KBM-7 (cell line): ENCODE measurements around the gene ISOC2.
A peak's percentile ranks its signal among the peaks of the same experiment; 100 is the strongest.

Experiments
- DNase-seq: peaks from one replicate; pipeline ENCODE4 v3.0.0-alpha.2; 2015
- in situ Hi-C: fragments of 300-500 bp; cut with MboI; formaldehyde crosslinking; loops from 2 replicates; pipeline ENCODE4 v1.14.3; 2020; ENCODE audit warnings: low sequenced_read_pairs, low pct_unique_long_range_greater_than_20kb, mixed read lengths

Gene ISOC2

DNA sequence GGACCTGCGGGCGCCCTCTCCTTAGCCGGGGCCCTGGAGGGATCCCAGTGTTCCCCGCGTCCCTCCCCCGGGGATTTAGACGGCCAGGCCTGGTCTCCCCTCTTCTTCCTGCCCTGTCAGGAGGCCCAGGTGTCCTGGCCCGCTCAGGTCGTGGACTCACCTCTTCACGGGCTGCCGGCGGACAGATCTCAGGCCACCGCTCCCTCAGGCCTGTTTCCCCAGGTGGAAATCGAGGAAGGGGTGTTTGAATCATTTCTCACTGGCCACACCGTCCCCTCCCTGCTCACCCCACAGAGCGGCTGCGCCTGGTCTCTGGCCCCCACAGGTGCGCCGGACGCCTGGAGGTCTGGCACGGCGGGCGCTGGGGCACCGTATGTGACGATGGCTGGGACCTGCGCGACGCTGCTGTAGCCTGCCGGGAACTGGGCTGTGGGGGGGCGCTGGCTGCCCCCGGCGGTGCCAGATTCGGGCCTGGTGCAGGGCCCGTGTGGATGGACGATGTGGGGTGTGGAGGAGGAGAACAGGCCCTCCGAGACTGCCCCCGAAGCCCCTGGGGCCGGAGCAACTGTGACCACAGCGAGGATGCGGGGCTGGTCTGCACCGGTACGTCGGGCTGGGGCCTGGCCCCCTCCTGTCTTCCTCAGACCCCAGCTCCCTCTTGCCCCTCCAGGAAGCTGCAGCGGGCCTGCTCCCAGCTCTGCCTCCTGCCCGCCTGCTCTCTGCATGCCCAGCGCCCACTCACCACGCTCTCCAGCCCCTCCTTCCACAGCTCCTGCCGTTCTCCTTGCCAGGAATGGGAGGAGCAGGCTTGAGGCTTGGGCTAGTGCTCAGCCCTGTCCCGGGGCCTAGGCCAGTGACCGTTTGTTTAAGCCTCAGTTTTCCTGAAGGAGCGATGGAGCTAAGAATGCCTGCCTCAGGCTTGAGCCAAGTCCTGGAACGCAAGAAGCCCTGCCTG, 29.3 kb upstream of the ISOC2 start:
- in situ Hi-C loops: no loop called here

DNA sequence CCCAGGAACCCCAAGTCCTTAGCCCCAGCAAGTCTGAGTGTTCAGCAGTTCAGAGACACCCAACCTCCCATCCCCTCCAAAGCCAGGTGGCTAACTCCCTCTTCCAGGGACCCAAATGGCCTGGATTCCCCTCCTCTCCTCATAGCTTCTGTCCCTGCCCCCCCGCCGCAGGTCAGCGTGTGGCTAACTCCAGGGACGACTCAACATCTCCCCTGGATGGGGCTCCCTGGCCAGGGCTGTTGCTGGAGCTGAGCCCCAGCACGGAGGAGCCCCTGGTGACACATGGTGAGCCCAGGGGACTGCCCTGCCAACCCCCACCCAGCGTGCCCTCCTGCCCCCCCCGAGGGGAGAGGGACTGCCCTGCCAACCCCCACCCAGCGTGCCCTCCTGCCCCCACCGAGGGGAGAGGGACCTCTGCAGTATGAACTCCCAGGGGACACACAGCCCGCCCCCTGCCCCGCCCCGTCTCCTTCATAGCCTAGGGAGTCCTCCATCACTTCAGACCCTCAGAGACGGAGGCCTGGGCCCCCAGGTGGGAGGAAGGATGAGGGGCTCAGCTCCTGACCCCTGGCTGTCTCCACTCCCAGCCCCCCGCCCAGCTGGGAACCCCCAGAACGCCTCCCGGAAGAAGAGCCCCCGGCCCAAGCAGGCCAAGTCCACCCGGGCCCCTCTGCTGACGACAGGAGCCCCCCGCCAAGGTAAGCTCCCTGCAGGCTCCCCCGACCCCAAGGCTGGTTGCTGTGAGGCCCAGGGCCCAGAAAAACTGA, 28.5 kb upstream of the ISOC2 start:
- in situ Hi-C loops: no loop called here
- DNase-seq: no peak

More for the DNA sequence above, 29.3 kb upstream of the ISOC2 start:
- DNase-seq: no peak

DNA sequence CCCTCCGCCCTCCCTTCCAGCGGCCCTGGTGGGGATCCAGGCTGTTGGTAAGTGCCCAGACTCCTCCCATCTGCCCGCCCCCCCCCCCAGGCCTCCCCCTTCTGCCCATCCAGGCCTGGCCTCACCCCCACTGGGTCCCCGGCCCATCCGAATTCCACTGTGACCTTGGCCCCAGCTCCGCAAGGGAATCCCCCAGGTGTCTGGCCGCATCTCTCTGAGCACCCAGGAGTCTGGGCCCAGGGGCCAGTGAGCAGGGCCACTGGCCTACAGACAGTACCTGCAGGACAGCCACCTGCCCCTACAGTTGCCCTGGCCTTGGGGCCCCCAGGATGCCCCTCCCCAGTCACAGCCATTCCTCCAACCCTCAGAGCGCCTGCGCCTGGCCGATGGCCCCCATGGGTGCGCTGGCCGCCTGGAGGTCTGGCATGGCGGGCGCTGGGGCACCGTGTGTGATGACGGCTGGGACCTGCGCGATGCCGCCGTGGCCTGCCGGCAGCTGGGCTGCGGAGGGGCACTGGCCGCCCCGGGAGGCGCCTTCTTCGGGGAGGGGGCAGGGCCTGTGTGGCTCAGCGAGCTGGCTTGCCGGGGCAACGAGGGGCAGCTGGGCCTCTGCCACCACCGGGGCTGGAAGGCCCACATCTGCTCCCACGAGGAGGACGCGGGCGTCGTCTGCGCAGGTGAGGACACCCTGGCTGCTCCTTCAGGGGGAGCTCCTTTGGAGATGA, 27.7 kb upstream of the ISOC2 start:
- no peak for DNase-seq
- in situ Hi-C loops: no loop called here

DNA sequence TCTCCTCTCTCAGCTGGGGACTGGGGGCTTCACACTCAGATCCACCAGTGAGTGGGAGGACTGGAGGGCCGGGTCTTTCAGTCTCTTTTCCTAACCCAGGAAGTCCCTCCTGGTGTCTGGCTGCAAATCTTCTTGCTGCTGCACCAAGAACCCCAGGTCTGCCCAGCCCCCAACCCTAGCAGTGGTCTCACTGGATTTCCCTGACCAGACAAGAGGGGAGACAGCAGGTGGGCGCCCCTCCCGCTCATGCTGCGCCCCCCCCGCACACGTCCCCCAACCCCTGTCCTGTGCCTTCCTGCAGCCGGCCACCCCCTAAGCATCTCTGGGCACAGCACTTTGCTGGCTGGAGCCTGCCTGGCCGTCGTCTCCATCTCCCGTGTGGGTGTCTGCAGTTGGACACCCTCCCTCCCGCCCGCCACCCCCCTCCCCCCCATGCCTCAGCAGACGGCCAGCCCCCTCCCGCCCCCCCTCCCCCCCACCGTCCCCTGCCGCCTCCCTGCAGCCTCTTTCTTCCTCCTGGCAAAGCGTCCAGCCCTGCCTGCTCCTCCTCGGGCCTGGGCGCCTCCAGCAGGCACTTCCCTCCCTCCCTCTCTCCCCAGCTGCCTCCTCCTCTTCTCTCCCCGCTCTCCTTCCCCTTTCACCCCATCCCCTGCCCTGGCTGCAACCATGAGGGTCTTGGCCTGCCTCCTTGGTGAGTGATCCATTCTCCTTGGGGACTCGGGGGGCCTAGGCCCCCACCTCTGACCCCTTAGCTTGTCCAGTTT, 26.7 kb upstream of the ISOC2 start, which contains the start of gene SSC5D:
SSC5D (plus strand) TSS at position 513 of the 764 bp plus-strand sequence; CDS start at position 667, 154 bp downstream.
- in situ Hi-C loops: no loop called here
- peak; percentile 22 for DNase-seq

DNA sequence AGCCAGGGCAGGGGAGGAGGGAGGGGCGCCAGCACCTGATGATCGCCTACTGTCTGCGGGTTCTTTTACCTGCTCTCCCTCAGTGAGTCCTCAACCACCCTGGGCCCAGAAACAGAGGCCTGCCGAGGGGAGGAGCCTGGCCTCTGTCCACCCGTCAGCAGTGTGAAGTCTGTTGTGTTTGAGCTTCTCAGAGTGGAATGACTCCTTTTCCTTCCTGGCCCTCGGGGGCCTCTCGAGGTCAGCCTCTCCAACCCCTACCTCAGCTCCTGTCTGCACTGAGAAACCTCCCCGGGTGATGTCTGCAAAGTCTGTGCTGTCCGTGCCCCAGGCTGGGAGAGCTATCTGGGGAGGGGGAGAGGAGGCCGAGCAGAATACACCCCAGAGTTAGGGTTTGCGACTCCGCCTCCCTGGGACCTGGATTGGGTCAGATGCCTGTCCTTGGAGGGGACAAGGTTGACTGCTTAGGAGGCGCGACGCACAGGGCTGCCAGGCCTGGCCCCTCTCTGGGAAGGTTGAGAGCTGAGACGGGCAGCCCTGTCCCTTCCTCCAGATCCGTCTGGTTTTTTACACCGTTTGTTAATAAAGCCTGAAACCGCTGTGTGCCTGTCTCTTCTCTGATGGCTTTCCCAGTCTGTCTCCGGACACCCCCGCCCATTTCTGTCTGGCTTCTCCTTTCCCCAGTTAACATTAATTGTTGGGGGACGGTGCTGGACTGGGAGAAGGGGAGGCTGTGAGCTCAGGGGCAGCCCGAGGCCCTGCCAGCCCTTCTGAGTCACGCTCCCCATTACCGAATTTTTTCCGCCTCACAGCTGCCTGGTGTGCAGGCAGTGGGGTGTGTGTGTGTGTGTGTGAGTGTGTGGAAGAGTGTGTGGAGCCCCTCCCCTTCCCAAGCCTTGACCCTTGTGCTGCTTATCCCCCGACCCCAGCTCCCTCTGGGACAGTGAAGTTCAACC, 25.8 kb upstream of the ISOC2 start:
- in situ Hi-C loops: no loop called here
- peak; percentile 57 for DNase-seq

DNA sequence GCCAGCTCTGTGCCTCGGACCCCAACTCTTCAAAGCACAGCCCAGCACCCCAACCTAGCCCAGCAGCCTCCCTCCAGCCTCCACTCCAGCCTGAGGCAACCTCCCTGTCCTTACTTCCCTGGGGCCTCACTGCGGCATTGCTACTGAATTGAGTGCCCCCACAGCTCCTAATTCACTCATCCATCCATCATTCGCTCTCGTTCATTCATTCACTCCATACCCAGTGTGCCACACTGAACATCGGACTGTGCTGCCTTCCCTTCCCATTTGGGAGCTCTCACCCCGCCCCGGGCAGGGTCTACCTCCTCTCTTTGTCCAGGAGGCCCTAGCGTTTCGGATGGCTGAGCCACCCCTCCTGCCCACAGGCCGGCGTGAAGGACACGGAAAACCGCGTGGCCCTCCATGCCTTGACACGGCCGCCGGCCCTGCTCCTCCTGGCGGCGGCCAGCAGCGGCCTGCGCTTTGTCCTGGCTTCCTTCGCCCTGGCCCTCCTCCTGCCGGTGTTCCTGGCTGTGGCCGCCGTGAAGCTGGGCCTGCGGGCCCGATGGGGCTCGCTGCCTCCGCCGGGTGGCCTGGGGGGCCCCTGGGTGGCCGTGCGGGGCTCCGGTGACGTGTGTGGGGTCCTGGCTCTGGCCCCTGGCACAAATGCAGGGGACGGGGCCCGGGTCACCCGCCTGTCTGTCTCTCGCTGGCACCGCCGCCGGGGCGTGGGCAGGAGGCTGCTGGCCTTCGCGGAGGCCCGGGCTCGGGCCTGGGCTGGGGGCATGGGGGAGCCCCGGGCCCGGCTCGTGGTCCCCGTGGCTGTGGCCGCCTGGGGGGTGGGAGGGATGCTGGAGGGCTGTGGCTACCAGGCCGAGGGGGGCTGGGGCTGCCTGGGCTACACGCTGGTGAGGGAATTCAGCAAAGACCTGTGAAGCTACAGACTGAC, 24.9 kb upstream of the ISOC2 start:
- no peak for DNase-seq
- in situ Hi-C loops: no loop called here

- in situ Hi-C loops: no loop called here
- DNase-seq: no peak
Measured at GRCh38 chr19:55485439-55486011, 24.1 kb upstream of the ISOC2 start.

- DNase-seq: peak; percentile 77
- in situ Hi-C loops: no loop called here
Measured at GRCh38 chr19:55484593-55485438, 23.4 kb upstream of the ISOC2 start, which contains the start of gene NAT14. Gene NAT14 (plus strand): TSS chr19:55485188. CDS start chr19:55485709, 521 bp downstream.

- no peak for DNase-seq
- in situ Hi-C loops: no loop called here
Measured at GRCh38 chr19:55483706-55484592, 22.5 kb upstream of the ISOC2 start.

DNA sequence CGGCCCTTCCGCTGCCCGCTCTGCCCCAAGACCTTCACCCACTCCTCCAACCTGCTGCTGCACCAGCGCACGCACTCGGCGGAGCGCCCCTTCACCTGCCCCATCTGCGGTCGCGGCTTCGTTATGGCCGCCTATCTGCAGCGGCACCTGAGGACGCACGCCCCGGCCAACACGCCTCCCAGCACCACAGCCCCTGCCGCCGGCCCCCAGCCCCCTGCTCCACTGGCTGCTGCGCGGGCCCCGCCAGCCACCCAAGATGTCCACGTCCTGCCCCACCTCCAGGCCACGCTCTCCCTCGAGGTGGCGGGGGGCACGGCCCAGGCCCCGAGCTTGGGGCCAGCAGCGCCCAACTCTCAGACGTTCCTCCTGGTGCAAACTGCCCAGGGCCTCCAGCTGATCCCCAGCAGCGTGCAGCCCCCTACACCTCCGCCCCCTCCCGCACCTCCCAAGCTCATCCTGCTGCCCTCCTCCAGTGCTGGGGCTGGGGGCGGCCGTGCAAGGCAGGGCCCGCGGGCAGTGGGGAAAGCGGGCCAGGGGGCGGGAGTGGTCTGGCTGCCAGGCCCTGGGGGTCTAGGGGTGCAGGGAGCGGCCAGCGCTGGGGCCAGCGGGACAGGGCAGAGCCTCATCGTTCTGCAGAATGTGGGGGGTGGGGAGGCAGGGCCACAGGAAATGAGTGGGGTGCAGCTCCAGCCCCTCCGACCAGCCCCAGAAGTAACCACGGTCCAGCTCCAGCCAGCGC, 21.7 kb upstream of the ISOC2 start:
- in situ Hi-C loops: no loop called here
- no peak for DNase-seq

DNA sequence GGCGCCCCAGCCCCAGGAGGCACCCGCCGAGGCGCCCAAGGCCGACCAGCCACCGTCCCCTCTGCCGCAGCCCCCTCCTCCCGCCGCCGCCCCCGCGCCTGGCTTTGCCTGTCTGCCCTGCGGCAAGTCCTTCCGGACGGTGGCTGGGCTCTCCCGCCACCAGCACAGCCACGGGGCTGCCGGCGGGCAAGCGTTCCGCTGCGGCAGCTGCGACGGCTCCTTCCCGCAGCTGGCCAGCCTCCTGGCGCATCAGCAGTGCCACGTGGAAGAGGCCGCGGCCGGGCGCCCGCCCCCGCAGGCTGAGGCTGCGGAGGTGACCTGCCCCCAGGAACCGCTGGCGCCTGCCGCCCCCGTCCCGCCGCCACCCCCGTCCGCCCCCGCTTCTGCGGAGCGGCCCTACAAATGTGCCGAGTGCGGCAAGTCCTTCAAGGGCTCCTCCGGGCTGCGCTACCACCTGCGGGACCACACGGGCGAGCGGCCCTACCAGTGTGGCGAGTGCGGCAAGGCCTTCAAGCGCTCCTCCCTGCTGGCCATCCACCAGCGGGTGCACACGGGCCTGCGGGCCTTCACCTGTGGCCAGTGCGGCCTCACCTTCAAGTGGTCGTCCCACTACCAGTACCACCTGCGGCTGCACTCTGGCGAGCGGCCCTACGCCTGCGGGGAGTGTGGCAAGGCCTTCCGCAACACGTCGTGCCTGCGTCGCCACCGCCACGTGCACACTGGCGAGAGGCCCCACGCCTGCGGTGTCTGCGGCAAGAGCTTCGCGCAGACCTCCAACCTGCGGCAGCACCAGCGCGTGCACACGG, 20.9 kb upstream of the ISOC2 start:
- in situ Hi-C loops: no loop called here
- DNase-seq: no peak

DNA sequence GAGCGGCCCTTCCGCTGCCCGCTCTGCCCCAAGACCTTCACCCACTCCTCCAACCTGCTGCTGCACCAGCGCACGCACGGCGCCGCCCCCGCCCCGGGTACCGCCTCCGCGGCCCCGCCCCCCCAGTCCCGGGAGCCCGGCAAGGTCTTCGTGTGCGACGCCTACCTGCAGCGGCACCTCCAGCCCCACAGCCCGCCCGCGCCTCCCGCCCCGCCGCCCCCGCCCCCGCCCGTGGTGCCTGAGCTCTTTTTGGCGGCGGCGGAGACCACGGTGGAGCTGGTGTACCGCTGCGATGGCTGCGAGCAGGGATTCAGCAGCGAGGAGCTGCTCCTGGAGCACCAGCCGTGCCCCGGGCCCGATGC, 20.3 kb upstream of the ISOC2 start:
- in situ Hi-C loops: no loop called here

DNA sequence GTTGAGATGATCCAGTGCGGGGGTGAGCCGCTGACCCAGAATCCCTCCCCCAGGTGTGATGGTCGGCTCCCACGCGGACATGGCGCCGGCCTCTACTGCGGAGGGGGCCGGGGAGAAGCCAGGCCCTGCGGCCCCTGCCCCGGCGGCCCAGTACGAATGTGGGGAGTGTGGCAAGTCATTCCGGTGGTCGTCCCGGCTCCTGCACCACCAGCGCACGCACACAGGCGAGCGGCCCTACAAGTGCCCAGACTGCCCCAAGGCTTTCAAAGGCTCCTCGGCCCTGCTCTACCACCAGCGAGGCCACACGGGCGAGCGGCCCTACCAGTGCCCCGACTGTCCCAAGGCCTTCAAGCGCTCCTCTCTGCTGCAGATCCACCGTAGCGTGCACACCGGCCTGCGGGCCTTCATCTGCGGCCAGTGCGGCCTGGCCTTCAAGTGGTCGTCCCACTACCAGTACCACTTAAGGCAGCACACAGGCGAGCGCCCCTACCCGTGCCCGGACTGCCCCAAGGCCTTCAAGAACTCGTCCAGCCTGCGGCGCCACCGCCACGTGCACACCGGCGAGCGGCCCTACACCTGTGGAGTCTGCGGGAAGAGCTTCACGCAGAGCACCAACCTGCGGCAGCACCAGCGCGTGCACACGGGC, 19.8 kb upstream of the ISOC2 start:
- in situ Hi-C loops: no loop called here
- DNase-seq: no peak

More for the DNA sequence above, 20.3 kb upstream of the ISOC2 start:
- no peak for DNase-seq
